HS-27A (cell line): Measurements from ENCODE around the gene NEXN.
"Not testable (repeated sequence)": the region's sequence is repeated elsewhere in the genome, so short reads cannot be mapped to it uniquely, and the experiment has no call there.

Source experiments
- DNase-seq: peaks from one replicate; pipeline ENCODE4 v3.0.0-alpha.2; 2012; ENCODE audit warnings: low read depth, missing footprints

NEXN gene

DNA sequence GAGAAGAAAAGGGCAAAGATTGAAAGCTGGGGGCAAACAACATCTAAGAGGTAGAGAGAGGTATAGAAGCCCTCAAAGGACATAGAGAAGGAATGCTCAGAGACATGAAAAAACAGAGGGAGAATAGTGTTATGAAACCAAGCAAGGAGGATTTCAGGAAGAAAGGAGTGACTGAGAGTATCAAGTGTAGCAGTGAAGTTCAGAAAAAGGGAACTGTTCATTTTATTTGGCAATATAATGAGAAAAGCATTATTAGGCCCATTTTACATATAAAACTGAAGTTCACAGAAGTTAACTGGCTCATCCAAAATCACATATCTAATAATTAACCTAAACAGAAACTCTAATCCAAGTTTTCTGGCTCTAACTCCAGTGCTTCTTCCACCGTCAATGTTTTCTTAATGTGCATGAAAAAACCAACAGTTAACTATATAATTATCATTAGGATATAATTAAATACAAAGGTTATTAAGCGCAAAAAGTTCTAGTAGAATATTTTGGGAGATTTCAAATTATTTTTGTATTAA is 17.7 kb downstream of the NEXN start:
- DNase-seq: no peak

DNA sequence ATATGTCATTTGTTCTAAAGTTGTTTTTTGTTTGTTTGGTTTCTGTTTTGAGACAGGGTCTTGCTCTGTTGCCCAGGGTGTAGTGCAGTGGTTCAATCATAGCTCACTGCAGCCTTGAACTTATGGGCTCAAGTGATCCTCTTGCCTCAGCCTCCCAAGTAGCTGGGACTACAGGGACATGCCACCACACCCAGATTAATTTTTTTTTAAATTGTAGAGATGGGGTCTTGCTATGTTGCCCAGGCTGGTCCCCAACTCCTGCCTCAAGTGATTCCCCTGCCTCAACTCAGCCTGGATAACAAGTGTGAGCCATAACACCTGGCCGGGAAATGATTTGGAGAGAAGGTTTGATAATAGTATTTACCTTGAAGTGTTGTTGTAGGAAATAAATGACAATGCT is 18.2 kb downstream of the NEXN start:
- DNase-seq: no peak

DNA sequence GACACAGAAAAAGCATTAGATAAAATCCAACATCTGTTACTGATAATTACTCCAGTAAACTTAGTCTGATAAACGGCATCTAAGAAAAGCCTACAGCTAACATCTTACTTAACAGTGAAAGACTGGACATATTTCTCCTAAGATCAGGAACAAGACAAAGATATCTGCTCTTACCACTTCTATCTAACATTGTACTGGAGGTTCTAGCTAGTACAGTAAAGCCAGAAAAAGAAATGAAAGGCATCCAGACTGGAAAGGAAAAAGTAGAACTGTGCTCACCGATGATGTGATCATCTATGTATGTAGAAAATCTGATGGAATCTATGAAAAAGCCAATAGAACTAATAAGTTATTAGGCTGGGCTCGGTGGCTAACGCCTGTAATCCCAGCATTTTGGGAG is 21.7 kb downstream of the NEXN start:
- no peak for DNase-seq

DNA sequence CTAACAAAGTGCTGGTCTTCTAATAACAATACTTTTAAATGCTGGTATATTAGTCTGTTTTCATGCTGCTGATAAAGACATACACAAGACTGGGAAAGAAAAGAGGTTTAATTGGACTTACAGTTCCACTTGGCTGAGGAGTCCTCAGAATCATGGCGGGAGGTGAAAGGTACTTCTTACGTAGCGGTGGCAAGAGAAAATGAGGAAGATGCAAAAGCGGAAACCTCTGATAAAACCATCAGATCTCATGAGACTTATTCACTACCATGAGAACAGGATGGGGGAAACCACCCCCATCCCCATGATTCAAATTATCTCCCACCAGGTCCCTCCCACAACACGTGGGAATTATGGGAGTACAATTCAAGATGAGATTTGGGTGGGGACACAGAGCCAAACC is 30.5 kb downstream of the NEXN start:
- not testable (repeated sequence) for DNase-seq

DNA sequence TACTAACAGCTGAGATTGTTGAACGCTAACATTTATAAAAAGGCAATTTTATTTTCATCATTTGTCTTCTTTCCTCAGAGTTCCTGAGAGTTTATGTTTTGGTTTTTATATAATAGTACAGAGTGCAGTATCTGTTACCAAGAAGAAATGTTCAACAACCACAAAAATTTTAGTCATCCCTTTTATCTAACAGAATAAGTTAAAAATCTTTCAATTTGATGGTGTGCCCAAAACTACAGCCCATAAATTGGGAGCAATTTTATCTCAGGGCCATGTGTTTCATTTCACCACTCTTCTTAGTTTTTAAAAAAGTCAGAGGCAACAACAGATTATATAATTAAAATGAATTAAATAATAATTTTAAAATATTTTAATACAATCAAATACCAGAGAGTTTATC is 37.1 kb downstream of the NEXN start:
- no peak for DNase-seq

DNA sequence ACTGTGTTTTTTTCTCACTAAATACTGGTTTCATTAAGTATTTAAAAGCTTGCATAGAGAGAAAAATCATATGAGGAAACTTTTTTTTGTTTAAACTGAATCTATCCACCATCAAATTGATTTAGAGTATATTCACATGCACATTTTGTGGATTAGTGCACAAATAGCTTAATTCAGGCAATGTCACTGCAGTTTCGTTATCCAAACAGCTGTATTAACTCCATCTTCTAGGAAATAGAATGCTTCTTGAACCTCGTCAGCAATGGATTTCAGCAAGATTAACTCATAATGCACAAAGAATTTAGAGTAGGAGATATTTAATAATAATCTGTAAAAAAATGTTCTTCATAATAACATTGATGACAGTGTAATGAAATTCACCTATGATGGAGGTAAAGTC is 37.5 kb downstream of the NEXN start:
- DNase-seq: no peak

DNA sequence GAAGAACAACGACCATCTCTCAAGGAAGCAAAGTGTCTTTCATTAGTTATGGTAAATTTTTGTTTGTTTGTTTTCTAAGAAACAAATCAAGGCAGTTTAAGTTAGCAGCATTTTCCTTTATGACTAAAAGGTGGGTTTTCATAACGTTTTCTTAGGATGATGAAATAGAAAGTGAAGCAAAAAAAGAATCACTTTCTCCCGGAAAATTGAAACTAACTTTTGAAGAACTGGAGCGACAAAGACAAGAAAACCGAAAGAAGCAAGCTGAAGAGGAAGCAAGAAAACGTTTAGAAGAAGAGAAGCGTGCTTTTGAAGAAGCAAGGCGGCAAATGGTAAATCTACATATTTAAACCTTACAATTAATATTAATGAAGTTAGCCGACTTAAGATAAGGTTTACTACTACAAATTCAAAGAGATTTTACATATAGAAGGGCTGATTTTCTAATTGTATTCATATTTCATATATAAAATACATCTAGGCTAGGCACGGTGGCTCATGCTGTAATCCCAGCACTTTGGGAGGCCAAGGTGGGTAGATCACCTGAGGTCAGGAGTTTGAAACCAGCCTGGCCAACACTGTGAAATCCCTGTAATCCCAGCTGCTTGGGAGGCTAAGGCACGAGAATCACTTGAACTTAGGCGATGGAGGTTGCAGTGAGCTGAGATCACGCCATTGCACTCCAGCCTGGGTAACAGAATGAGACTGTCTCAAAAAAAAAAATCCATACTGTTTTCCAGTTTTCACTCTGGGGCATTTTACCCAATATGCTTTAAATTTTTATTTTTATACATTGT is 38.3 kb downstream of the NEXN start:
- no peak for DNase-seq

DNA sequence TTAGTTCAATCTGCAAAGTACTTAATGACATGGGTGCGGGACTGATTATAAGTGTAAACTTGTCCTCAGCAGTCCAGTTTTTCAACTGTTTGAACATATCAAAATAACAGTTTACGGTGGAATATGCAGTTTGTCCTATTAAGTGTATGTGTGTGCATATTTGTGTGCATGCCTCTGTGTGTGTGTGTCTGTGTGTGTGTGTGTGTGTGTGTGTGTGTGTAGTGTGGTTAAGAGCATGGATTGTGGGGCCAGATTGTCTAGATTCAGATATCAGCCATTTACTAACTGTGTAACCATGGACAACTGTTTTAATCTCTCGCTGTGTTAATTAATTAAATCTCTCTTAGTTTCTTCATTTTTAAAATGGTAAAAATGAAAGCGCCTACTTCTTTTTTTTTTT is 39.0 kb downstream of the NEXN start:
- no peak for DNase-seq

DNA sequence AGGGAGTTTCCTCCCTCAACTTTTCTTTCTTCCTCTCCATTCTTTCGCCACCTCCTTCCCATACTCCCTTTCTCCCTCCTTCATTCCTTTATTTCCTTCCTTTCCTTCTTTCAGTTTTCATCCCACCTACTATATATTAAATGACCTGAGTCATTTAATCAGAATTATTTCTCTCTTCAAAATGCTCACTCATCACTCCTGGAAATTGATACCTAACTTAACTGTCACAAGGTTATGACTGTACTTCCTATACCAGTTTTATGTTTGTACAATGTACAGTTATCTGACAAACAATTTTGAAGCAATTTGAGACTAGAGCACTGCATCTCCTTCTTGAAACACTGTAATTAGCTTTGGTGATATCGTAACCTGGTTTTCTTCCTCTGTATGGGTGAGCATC is 41.4 kb downstream of the NEXN start:
- no peak for DNase-seq

DNA sequence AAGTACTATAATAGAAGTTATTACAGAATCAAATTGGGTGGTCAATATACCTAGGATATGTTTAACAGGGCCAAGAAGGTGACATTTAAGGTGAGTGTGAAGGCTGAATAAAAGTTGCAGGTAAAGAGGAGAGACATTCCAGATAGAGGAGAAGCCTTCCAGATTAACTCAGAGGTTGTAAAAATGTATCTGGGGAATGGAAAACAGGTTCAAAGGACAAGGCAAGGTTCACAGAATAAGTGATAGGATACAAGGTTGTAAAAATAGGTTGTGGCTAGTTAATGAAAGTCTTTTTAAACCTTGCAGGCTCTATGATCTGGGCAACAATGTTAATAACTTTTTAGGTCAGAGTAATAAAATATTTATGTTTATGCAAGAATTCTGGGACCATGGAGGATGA is 50.2 kb downstream of the NEXN start:
- DNase-seq: no peak

DNA sequence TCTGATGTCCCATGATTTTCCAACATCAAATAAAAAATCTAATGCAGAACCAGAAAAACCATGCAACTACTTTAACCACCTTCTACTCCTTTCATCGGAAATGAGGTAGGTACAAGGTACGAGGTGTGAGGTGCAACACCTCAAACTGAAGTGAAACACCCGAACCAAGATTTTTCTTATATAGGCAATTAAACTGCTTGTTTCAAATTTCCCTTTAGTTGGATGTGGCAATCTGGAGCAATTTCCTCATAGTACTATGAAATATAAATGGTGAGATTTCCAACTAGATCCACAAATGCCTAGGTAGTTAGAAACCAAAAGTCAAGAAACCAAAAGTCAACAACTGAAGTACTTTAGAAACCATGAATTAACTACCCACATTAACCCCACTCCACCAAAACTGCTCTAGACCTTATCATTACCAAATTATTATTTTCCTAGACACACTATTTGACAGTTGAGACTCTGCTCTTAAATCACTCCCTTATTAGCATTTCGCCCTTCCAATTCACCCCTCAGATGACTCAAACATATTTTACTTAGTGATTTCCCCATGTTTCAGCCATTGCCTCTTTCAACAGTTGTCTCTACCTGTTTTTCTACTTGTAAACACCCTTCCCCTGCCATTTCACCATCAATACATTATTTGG is 52.6 kb downstream of the NEXN start:
- no peak for DNase-seq

DNA sequence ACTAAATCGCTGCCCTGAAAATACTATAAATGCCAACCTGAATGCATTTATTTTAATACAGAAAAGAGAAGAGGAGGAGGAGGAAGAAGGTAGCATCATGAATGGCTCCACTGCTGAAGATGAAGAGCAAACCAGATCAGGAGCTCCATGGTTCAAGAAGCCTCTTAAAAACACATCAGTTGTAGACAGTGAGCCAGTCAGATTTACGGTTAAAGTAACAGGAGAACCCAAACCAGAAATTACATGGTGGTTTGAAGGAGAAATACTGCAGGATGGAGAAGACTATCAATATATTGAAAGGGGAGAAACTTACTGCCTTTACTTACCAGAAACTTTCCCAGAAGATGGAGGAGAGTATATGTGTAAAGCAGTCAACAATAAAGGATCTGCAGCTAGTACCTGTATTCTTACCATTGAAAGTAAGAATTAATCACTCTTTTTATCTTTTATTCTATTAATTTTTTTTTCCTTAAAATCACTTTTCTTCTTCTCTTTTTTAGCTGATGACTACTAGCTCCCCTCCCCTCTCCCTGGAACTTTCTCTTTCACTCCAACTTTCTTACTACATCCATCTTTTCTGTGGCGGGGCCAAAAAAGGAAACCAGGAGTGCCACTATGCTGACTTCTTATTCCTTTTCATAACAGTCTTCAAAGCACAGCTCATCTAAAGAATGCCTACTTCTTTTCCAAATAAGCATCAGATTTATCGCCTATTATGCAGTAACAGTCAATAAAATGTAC is 54.1 kb downstream of the NEXN start:
- no peak for DNase-seq

DNA sequence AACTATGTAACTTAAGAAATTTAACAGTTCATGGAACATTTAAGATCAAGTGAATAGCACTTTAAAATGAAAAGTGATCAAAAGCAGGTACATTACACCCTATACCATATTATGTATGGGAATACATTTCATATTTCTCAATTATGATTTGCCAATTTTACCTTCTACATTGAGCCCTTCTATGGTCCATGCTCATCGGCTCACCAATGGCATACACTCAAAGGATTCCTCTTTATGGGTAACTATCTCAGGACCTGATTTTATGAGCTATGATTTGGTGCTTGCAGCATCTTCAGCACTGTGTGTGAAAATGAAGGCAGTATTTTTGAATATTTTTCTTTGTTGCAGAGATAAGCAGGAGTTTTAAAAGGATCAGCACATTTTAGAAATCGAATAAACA is 56.9 kb downstream of the NEXN start:
- DNase-seq: no peak

DNA sequence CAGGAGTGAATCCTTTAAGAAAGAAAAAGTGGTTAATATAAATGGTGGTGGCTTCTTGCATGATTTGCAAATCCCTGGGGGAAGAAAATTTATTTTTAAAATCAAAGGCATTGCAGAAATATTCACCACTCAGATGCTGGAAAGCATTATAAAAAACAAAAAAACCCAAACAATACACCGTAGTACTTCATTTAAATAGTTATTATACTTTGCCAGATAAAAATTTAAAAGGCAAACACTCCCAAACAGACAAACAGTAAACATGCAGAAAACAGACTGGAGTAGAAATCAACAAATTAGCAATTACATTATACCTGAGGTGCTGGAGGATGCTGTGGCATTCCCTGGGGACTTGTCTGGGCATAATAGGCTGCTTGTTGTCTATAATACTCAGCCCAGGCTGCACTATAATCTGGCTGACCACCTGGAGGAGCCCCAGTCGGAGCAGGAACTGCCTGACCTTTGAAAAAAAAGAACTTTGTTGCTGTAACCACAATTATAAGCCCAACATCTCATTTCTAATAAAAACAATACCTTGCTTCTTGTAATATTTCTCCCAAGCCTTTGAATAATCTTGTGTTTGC is 60.5 kb downstream of the NEXN start:
- DNase-seq: no peak

DNA sequence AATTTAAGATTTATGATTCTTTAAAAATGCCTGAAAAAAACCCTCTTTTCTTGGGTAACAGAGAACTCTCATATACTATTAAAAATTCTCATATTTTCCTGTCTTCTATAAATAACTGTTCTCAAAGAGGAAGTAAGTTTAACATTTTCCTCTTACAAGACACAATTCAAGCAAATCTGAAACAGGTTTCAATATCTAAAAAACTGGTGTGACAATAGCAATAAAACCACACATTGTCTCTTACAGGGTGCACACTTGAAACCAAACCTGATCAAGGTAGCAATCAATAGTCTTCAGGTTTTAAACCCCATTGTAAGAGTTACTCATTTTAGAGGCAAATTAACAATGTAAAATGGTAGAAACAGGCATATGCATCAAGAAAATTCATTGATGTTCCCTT is 62.4 kb downstream of the NEXN start:
- no peak for DNase-seq

DNA sequence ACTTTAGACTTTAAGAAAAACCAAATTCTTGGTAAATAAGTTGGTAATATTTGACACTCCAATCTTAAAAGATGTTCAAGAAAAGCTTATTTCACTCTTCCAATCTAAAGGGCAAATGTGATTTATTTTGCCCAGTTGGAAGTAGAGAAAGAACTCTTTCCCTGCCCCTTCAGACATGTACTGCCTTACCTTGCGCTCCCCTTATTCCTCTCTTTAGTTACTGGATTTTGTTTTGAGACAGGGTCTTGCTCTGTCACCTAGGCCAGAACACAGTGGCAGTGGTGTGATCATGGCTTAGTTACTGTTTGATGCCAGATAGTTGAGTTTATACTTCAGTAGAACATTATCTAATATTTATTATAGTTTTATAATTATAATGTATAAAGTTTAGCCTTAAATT is 62.9 kb downstream of the NEXN start:
- no peak for DNase-seq

DNA sequence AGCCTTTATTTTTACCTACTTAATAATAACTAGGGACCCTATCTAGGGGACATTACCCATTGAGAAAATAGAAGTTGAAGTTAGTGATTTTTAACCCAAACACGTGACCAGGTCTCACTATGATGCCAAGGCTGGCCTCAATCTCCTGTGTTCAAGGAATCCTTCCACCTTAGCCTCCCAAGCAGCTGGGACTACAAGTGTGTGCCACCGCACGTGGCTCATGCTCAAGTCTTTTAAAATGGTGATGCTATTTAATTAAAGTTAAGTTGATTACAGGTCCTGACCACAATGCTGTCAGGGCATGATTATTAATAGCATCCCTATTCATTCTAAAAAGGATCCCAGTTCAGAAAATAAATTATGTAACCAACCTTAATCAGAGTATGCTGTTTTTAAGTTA is 65.5 kb downstream of the NEXN start:
- no peak for DNase-seq

DNA sequence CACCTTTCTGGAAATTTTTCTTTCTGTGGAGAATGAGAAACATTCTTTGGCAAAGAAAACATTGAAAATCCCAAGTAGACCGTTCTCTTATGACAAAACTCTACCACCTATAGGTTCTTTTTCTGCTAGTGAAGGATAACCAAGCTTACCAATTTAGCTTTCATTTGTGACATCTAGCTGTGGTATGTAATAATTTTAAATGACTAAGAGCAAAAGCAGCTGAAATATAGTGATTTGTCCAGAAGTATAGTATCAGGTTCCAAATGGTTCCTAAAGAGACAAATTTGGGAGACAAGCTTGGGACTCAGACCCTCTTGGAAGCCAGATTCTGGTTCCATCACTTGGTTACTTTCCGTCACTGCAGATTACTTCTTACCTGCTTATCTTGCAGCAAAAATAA is 66.1 kb downstream of the NEXN start:
- DNase-seq: peak; percentile 39

DNA sequence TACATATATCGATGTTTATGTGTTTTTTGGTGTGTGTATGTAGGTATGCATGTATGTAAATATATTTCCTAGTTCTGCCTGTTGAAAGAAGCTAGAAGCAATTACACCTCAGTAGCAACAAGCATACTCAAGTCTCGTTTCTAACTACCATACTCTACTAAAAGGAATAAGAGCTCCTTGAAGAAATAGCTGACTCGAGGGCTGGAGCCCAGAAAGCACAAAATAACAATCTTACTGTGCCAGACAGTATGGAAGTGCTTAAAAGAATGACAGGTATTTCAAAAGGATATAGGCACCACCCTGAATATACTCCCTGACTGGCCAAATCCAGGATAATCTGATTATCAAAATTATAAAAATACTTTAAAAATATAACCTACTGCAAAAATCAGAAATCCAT is 67.3 kb downstream of the NEXN start:
- no peak for DNase-seq

DNA sequence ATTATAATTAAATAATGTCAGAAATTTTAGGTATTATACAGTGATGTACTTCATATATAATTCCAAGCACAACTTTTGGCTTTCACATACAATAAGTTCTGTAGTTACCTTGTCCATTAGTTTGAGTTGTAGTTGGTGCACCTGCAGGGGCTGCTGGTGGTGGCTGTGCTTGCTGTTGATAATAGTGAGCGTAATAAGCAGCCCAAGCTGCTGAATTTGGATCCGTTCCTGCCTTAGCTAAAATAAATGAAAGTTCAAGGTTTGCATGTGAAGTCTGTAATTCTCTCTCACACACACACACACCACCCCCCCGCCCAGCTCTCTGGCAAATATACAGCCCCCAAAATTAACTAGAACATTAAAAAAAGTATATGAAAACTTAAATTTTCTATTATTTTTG is 68.0 kb downstream of the NEXN start:
- no peak for DNase-seq

DNA sequence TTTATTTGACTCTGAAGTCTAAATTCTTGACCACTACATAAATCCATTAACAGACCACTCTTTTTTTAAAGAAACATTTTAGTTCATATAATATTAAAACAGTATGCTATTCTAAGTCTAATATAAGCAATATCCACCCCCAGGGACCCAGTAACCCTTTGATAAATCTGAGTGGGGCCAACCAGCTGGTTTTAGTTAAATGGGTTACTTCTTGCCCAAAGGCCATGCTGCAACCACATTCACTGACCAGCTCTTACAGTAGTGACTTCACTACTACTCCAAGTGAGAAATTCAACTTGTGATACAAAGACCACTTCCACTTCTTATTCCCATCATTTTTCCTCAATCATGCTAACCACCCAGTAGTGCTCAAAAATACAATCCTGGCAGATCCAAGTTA is 70.0 kb downstream of the NEXN start:
- no peak for DNase-seq

DNA sequence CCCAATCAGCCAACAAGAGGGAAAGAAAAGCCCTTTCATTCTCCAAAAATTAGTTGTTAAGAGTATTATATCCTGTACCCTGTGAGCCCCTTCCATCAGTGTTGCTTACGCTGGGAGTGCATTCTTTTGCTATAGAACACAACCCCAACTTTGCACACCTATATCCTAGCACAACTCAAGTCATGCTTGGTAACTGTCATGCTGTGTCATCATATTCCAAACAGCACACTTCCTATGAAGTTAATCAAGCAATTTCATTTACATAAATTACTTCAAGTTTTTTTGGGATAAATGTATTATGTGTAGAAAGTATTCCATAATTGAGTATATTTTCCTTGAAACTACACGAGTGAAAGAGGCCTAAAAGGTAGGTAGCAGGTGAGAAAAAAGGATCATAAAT is 70.4 kb downstream of the NEXN start:
- no peak for DNase-seq

DNA sequence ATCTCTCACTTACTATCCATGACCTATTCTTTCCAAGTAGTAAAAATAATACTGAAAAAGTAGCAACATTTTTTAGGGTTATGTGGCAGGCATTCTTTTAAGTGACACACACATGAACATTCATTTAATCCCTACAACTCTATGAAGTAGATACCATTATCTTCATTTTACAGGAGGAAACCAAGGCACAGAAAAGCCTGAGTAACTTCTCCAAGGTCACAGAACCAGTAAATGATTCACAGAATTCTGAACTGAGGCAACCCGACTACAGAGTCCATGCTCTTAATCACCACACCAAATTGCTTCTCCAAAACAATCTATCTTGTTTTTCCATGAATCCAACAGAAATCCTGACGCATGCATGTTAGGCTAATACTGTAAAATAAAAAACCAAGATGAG is 73.0 kb downstream of the NEXN start:
- no peak for DNase-seq
